Activated CD4-positive, alpha-beta memory T cell treated with anti-CD3 and anti-CD28 coated beads for 36 hours (primary cell): Measurements from ENCODE around the gene METTL21C. TPM values are rescaled to one million over a fixed set of nuclear protein-coding genes. Genes with fewer than 3 reads are reported as not detected.

Source experiments
- CTCF ChIA-PET: fragments of 350-600 bp; sonication (Branson Sonifier 250); formaldehyde crosslinking; loops from one replicate; lab custom pipeline; 2021; ENCODE audit warnings: antibody characterized with exemption, inconsistent platforms; lab: Charles Lee
- POLR2A ChIA-PET: fragments of 350-600 bp; sonication (Branson Sonifier 250); formaldehyde crosslinking; loops from one replicate; lab custom pipeline; 2021; ENCODE audit warnings: antibody characterized with exemption; lab: Charles Lee
- DNase-seq: peaks from one replicate; pipeline ENCODE4 v3.0.0-alpha.2; 2020
- H3K27ac Mint-ChIP-seq: one replicate; pipeline ENCODE4 v1.8.0; 2021; ENCODE audit warnings: mixed read lengths
- H3K27me3 Mint-ChIP-seq: one replicate; pipeline ENCODE4 v1.8.0; 2021; ENCODE audit warnings: mixed read lengths
- H3K36me3 Mint-ChIP-seq: one replicate; pipeline ENCODE4 v1.8.0; 2021; ENCODE audit warnings: mixed read lengths
- H3K4me1 Mint-ChIP-seq: one replicate; pipeline ENCODE4 v1.8.0; 2021; ENCODE audit warnings: low read depth, mixed read lengths
- H3K4me3 Mint-ChIP-seq: one replicate; pipeline ENCODE4 v1.8.0; 2021; ENCODE audit warnings: mild to moderate bottlenecking, mixed read lengths
- H3K9me3 Mint-ChIP-seq: one replicate; pipeline ENCODE4 v1.8.0; 2021; ENCODE audit warnings: mixed read lengths
- intact Hi-C: fragments of 100-400 bp; cut with micrococcal nuclease; formaldehyde crosslinking; loops from one replicate; pipeline ENCODE4 v1.15.1; 2023
- total RNA-seq, 2 experiments: library from RNA; stranded (reverse); gene quantifications; one replicate each; pipeline ENCODE4 v1.2.3, GENCODE V29; 2021

Gene METTL21C
- not detected for total RNA-seq

GRCh38 chr13:102694937-102695336 is at the start of gene METTL21C:
TSS of gene METTL21C (minus strand) at chr13:102695044. CDS start at chr13:102694498, 546 bp downstream.
- H3K36me3 Mint-ChIP-seq, result no peaks in the 10 kb centered on the region
- intact Hi-C loops, result no loop called here
- peaks cover 20% of the 10 kb centered on the region for H3K27me3 Mint-ChIP-seq
- no peak within 1 kb of the TSS for H3K27ac Mint-ChIP-seq
- no peak within 1 kb of the TSS for H3K4me3 Mint-ChIP-seq
- H3K9me3 Mint-ChIP-seq, result peaks cover 9% of the 10 kb centered on the region
- no peaks in the 10 kb centered on the region for H3K4me1 Mint-ChIP-seq
- no peak for DNase-seq
- POLR2A ChIA-PET, result no interaction called here
- CTCF ChIA-PET, result no interaction called here

- Mint-ChIP-seq H3K27ac (no peak overlapping the region), H3K4me3 (no peak overlapping the region), H3K4me1 (no peaks in the 10 kb centered on the region), H3K9me3 (peaks cover 19% of the 10 kb centered on the region), H3K36me3 (peaks cover 3% of the 10 kb centered on the region), H3K27me3 (peaks cover 34% of the 10 kb centered on the region)
- POLR2A ChIA-PET, result no interaction called here
- no peak for DNase-seq
- CTCF ChIA-PET, result interaction anchor here (0.6 kb wide), 1 partner anchor 58 kb away, joined by 3 read pairs; no protein-coding TSS in a partner anchor
- intact Hi-C loops, result no loop called here
Measured at GRCh38 chr13:102742506-102742905, 47.7 kb upstream of the METTL21C start.

- intact Hi-C loops, result no loop called here
- ChIA-PET POLR2A (no interaction called here), CTCF (interaction anchor here (0.6 kb wide), 1 partner anchor 59 kb away, joined by 3 read pairs; no protein-coding TSS in a partner anchor)
- Mint-ChIP-seq H3K9me3 (peaks cover 19% of the 10 kb centered on the region), H3K27me3 (peaks cover 34% of the 10 kb centered on the region), H3K27ac (no peak overlapping the region), H3K36me3 (peaks cover 3% of the 10 kb centered on the region), H3K4me1 (no peaks in the 10 kb centered on the region), H3K4me3 (no peak overlapping the region)
- no peak for DNase-seq
Measured at GRCh38 chr13:102742101-102742500, 47.3 kb upstream of the METTL21C start.

- DNase-seq, result no peak
- Mint-ChIP-seq H3K4me3 (no peak overlapping the region), H3K27ac (no peak overlapping the region), H3K27me3 (peaks cover 5% of the 10 kb centered on the region), H3K36me3 (no peaks in the 10 kb centered on the region), H3K4me1 (peaks cover 5% of the 10 kb centered on the region), H3K9me3 (peaks cover 2% of the 10 kb centered on the region)
- intact Hi-C loops, result loop anchor here (5.0 kb wide), 1 partner anchor 68 kb away; the partner anchor contains the start of genes BIVM and POGLUT2
- CTCF ChIA-PET, result no interaction called here
- POLR2A ChIA-PET, result no interaction called here
Measured at GRCh38 chr13:102729560-102730270, 34.9 kb upstream of the METTL21C start.

GRCh38 chr13:102726430-102726829 is 31.6 kb upstream of the METTL21C start:
- ChIA-PET POLR2A (no interaction called here), CTCF (no interaction called here)
- peaks cover 5% of the 10 kb centered on the region for H3K4me1 Mint-ChIP-seq
- no peak for DNase-seq
- H3K27me3 Mint-ChIP-seq, result peaks cover 5% of the 10 kb centered on the region
- intact Hi-C loops, result loop anchor here (5.0 kb wide), 1 partner anchor 71 kb away; the partner anchor contains the start of genes BIVM and POGLUT2
- H3K36me3 Mint-ChIP-seq, result no peaks in the 10 kb centered on the region
- H3K27ac Mint-ChIP-seq, result no peak overlapping the region
- H3K9me3 Mint-ChIP-seq, result peaks cover 2% of the 10 kb centered on the region
- no peak overlapping the region for H3K4me3 Mint-ChIP-seq

- intact Hi-C loops, result loop anchor here (1.0 to 5.0 kb wide), 3 partner anchors 72 to 145 kb away; partner anchors contain the start of genes BIVM, ERCC5 and POGLUT2
- CTCF ChIA-PET, result interaction anchor here (0.6 kb wide), 1 partner anchor 143 kb away, joined by 3 read pairs; no protein-coding TSS in a partner anchor
- POLR2A ChIA-PET, result no interaction called here
- Mint-ChIP-seq H3K27ac (no peak overlapping the region), H3K27me3 (peaks cover 3% of the 10 kb centered on the region), H3K9me3 (peaks cover 2% of the 10 kb centered on the region), H3K36me3 (no peaks in the 10 kb centered on the region), H3K4me1 (peaks cover 5% of the 10 kb centered on the region), H3K4me3 (no peak overlapping the region)
- DNase-seq, result no peak
Measured at GRCh38 chr13:102724923-102725322, 30.1 kb upstream of the METTL21C start.

GRCh38 chr13:102721800-102722231 is 27.0 kb upstream of the METTL21C start:
- Mint-ChIP-seq H3K27me3 (peaks cover 3% of the 10 kb centered on the region), H3K4me1 (no peaks in the 10 kb centered on the region), H3K4me3 (no peak overlapping the region), H3K9me3 (peaks cover 2% of the 10 kb centered on the region), H3K36me3 (no peaks in the 10 kb centered on the region), H3K27ac (no peak overlapping the region)
- POLR2A ChIA-PET, result no interaction called here
- CTCF ChIA-PET, result interaction anchor here (0.5 to 0.9 kb wide), 2 partner anchors 84 to 142 kb away, joined by 3 read pairs; no protein-coding TSS in a partner anchor
- intact Hi-C loops, result no loop called here
- no peak for DNase-seq

- ChIA-PET POLR2A (no interaction called here), CTCF (no interaction called here)
- no peak for DNase-seq
- Mint-ChIP-seq H3K27me3 (no peaks in the 10 kb centered on the region), H3K27ac (no peak overlapping the region), H3K36me3 (no peaks in the 10 kb centered on the region), H3K4me1 (no peaks in the 10 kb centered on the region), H3K4me3 (no peak overlapping the region), H3K9me3 (no peaks in the 10 kb centered on the region)
- intact Hi-C loops, result no loop called here
Measured at GRCh38 chr13:102718746-102719145, 23.9 kb upstream of the METTL21C start.

- Mint-ChIP-seq H3K36me3 (no peaks in the 10 kb centered on the region), H3K4me3 (no peak overlapping the region), H3K9me3 (no peaks in the 10 kb centered on the region), H3K27ac (no peak overlapping the region), H3K4me1 (no peaks in the 10 kb centered on the region), H3K27me3 (peaks cover 2% of the 10 kb centered on the region)
- intact Hi-C loops, result no loop called here
- ChIA-PET POLR2A (no interaction called here), CTCF (interaction anchor here (0.7 kb wide), 1 partner anchor 28 kb away, joined by 4 read pairs; no protein-coding TSS in a partner anchor)
- DNase-seq, result no peak
Measured at GRCh38 chr13:102715447-102715846, 20.6 kb upstream of the METTL21C start.

- Mint-ChIP-seq H3K4me1 (no peaks in the 10 kb centered on the region), H3K36me3 (no peaks in the 10 kb centered on the region), H3K9me3 (peaks cover 7% of the 10 kb centered on the region)
Measured at GRCh38 chr13:102710261-102710679, 15.4 kb upstream of the METTL21C start.

GRCh38 chr13:102709536-102709935 is 14.7 kb upstream of the METTL21C start:
- Mint-ChIP-seq H3K27ac (no peak overlapping the region), H3K4me3 (no peak overlapping the region), H3K27me3 (peaks cover 8% of the 10 kb centered on the region), H3K4me1 (no peaks in the 10 kb centered on the region), H3K36me3 (no peaks in the 10 kb centered on the region), H3K9me3 (peaks cover 7% of the 10 kb centered on the region)
- POLR2A ChIA-PET, result no interaction called here
- intact Hi-C loops, result no loop called here
- DNase-seq, result no peak
- CTCF ChIA-PET, result no interaction called here

More at GRCh38 chr13:102710261-102710679, 15.4 kb upstream of the METTL21C start:
- Mint-ChIP-seq H3K27me3 (peaks cover 5% of the 10 kb centered on the region), H3K27ac (no peak overlapping the region), H3K4me3 (no peak overlapping the region)
- POLR2A ChIA-PET, result no interaction called here
- intact Hi-C loops, result no loop called here
- DNase-seq, result no peak
- CTCF ChIA-PET, result no interaction called here

GRCh38 chr13:102708991-102709390 is 14.1 kb upstream of the METTL21C start:
- Mint-ChIP-seq H3K4me1 (no peaks in the 10 kb centered on the region), H3K27me3 (peaks cover 8% of the 10 kb centered on the region), H3K36me3 (no peaks in the 10 kb centered on the region), H3K4me3 (no peak overlapping the region), H3K27ac (no peak overlapping the region), H3K9me3 (peaks cover 7% of the 10 kb centered on the region)
- CTCF ChIA-PET, result interaction anchor here (0.7 kb wide), 1 partner anchor 127 kb away, joined by 3 read pairs; no protein-coding TSS in a partner anchor
- intact Hi-C loops, result no loop called here
- no peak for DNase-seq
- POLR2A ChIA-PET, result no interaction called here
